Endothelial cell (in vitro differentiated cells): Measurements from ENCODE around the gene IFNA2. TPM values are rescaled to one million over a fixed set of nuclear protein-coding genes. Genes with fewer than 3 reads are reported as not detected.
"Not testable (repeated sequence)": the region's sequence is repeated elsewhere in the genome, so short reads cannot be mapped to it uniquely, and the experiment has no call there.

Source experiments
- DNase-seq: peaks from one replicate; pipeline ENCODE4 v3.0.0; 2021; ENCODE audit warnings: low spot score
- H3K27ac Mint-ChIP-seq: one replicate; pipeline ENCODE4 v1.8.0; 2021; ENCODE audit warnings: mixed read lengths, inconsistent platforms; ENCODE audit not compliant: unreplicated experiment
- H3K27me3 Mint-ChIP-seq: one replicate; pipeline ENCODE4 v1.8.0; 2021; ENCODE audit warnings: mild to moderate bottlenecking, moderate library complexity, mixed read lengths, inconsistent platforms; ENCODE audit not compliant: unreplicated experiment
- H3K36me3 Mint-ChIP-seq: one replicate; pipeline ENCODE4 v1.8.0; 2021; ENCODE audit warnings: mild to moderate bottlenecking, low read depth, mixed read lengths, inconsistent platforms; ENCODE audit not compliant: unreplicated experiment
- H3K4me1 Mint-ChIP-seq: one replicate; pipeline ENCODE4 v1.8.0; 2021; ENCODE audit warnings: mild to moderate bottlenecking, mixed read lengths, inconsistent platforms; ENCODE audit not compliant: unreplicated experiment
- H3K4me3 Mint-ChIP-seq: one replicate; pipeline ENCODE4 v1.8.0; 2021; ENCODE audit warnings: mild to moderate bottlenecking, mixed read lengths, inconsistent platforms; ENCODE audit not compliant: unreplicated experiment
- H3K9me3 Mint-ChIP-seq: one replicate; pipeline ENCODE4 v1.8.0; 2021; ENCODE audit warnings: mixed read lengths, inconsistent platforms; ENCODE audit not compliant: unreplicated experiment
- CTCF ChIP-seq: fragments of 200-600 bp; sonication (generic); IDR thresholded peaks from one replicate; pipeline ENCODE4 v1.5.0; 2021; ENCODE audit warnings: antibody characterized with exemption; ENCODE audit not compliant: unreplicated experiment
- long read RNA-seq: library from polyadenylated mRNA; unstranded; transcript quantifications from one replicate; pipeline ENCODE4 v2.0.0, GENCODE V29; 2020; ENCODE audit not compliant: unreplicated experiment
- total RNA-seq: library from RNA; stranded (reverse); fragmentation: NEBNext Ultra II Directional; extraction: Animal tissue kit (Norgen Biotek cat#: 25700); gene quantifications from one replicate; pipeline ENCODE4 v1.2.1, GENCODE V29; 2021; ENCODE audit not compliant: unreplicated experiment

The IFNA2 gene
- total RNA-seq: not detected
- long read RNA-seq: 0 reads

DNA sequence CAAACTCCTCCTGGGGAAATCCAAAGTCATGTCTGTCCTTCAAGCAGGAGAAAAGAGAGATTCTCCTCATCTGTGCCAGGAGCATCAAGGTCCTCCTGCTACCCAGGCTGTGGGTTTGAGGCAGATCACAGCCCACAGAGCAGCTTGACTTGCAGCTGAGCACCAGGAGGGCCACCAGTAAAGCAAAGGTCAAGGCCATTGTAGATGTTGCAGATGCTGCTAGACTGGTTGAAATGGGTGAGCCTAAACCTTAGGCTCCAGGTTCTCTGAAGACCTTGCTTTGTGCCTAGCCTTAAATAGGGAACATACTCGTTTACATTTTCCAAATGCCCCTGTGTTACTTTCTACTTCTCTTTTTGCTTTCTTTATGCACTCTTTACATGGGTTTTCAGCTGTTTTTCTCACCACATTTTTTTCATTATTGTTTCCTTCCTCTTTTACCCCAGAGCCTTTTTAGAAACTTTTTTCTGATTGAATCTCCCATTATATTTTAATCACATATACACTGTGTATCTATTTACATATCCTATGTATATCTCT, at the start of gene IFNA2:
Gene IFNA2, minus strand, starts transcription at position 268 of the 540 bp plus-strand sequence. Its CDS starts 69 bp downstream, at position 199.
- no peak for TF ChIP-seq CTCF
- no peaks in the 10 kb centered on the region for H3K9me3 Mint-ChIP-seq
- no peak within 1 kb of the TSS for H3K27ac Mint-ChIP-seq
- no peaks in the 10 kb centered on the region for H3K27me3 Mint-ChIP-seq
- H3K36me3 Mint-ChIP-seq: no peaks in the 10 kb centered on the region
- H3K4me3 Mint-ChIP-seq: no peak within 1 kb of the TSS
- DNase-seq: no peak
- H3K4me1 Mint-ChIP-seq: no peaks in the 10 kb centered on the region

DNA sequence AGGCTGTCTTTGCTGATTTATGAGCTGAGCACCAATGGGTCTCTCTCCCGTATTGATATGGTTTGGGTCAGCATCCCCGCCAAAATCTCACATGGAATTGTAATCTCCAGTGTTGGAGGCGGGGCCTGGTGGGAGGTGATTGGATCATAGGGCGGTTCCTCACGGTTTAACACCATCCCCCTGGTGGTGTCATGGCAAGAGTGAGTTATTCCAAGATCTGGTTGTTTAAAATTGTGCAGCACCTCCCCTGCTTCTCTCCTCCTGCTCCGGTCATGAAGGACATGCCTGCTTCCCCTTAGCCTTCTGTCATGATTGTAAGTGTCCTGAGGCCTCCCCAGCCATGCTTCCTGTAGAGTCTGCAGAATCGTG, 49.8 kb upstream of the IFNA2 start:
- not testable (repeated sequence) for H3K4me1 Mint-ChIP-seq, H3K4me3 Mint-ChIP-seq, DNase-seq, H3K36me3 Mint-ChIP-seq, H3K9me3 Mint-ChIP-seq, H3K27ac Mint-ChIP-seq, H3K27me3 Mint-ChIP-seq

DNA sequence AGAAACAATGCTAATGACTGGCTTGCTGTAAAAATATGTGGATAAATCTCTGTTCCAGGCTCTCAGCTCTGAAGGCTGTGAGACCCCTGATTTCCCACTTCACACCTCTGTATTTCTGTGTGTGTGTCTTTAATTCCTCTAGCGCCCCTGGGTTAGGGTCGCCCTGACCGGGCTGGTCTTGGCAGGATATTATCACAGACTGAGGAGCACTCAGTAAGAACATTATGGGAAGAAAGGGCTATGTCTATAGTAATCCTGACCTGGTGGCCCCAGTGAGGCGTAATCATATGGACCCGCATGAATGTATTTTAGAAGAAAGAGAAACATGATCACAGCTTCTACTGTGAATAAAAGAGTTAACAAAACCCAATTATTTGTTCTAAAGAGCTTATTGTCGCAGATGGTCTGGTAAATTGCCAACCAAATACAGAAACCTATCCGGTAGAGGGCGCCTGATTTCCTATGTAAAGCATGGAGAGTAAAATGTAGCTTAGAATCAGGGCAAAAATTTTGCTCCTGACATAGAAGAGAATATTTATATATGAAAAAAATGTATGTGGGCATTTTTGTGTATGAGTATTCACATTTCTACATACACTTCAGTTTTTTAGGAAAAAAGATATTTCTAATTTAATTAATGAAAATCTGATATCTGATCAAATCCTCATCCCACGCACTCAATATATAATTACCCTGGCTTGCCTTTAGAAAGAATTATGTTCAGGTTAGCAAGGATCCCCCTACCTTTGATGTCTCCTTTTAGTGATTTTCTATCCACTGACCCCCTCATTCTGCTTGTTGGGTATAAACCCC, 49.2 kb upstream of the IFNA2 start:
- H3K9me3 Mint-ChIP-seq: no peaks in the 10 kb centered on the region
- no peaks in the 10 kb centered on the region for H3K27me3 Mint-ChIP-seq
- no peaks in the 10 kb centered on the region for H3K4me1 Mint-ChIP-seq
- H3K36me3 Mint-ChIP-seq: no peaks in the 10 kb centered on the region
- TF ChIP-seq CTCF: peak; percentile 46
- peak; percentile 27 for DNase-seq
- no peak overlapping the region for H3K27ac Mint-ChIP-seq
- H3K4me3 Mint-ChIP-seq: no peak overlapping the region

DNA sequence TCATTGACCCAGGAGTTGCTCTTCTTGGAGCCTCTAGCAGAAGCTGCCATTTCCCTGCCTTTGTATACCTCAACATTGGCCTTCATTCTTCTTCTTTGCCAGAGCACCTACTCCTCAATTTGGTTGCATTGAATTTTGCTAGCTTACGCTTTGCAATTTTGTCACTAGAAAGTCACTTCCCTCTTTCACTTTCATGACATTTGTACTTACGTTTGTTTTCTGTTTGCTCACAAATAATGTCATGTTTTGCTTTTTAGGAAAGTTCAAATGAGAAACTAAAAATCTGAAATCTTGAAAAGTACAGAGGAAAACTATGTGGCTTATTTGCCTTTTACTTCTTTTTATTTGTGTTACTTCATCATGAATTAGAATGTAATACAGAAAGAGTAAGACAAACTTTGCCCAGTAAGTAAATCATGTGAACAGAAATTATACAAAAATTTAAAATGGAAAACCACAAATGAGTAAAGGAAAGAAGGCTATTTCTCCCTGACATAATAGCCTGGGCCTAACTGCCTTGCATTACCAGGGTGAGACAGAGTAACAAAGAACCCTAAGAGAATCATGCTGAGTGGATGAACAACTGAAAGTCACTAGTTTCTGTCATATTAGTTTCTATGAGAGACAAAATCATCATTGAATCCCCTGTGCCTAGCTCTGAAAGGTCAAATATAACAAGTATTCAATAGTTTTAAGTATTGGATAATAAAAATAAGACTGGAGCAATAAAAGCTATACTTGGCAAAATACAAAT, 47.7 kb upstream of the IFNA2 start:
- H3K27ac Mint-ChIP-seq: no peak overlapping the region
- no peak for DNase-seq
- H3K9me3 Mint-ChIP-seq: no peaks in the 10 kb centered on the region
- H3K27me3 Mint-ChIP-seq: no peaks in the 10 kb centered on the region
- peaks cover 8% of the 10 kb centered on the region for H3K4me1 Mint-ChIP-seq
- no peak for TF ChIP-seq CTCF
- no peaks in the 10 kb centered on the region for H3K36me3 Mint-ChIP-seq
- no peak overlapping the region for H3K4me3 Mint-ChIP-seq

- no peaks in the 10 kb centered on the region for H3K9me3 Mint-ChIP-seq
- H3K27me3 Mint-ChIP-seq: no peaks in the 10 kb centered on the region
- no peak overlapping the region for H3K4me3 Mint-ChIP-seq
- peaks cover 9% of the 10 kb centered on the region for H3K4me1 Mint-ChIP-seq
- no peak for DNase-seq
- no peak for TF ChIP-seq CTCF
- H3K27ac Mint-ChIP-seq: no peak overlapping the region
- H3K36me3 Mint-ChIP-seq: no peaks in the 10 kb centered on the region
Measured at GRCh38 chr9:21429191-21429590, 44.0 kb upstream of the IFNA2 start.
